NB4 (cell line): ENCODE measurements around the gene LRRC63.

Experiments
- CTCF ChIP-seq: IDR thresholded peaks from one replicate; pipeline ENCODE4 v1.5.1; 2012; ENCODE audit warnings: low read depth, low read length
- MAX ChIP-seq: IDR thresholded peaks from 2 replicates; pipeline ENCODE4 v1.6.1; 2011; ENCODE audit warnings: low read depth, low read length
- POLR2A ChIP-seq: IDR thresholded peaks from 2 replicates; pipeline ENCODE4 v1.6.1; 2011; ENCODE audit warnings: mild to moderate bottlenecking; ENCODE audit not compliant: insufficient read length; ENCODE audit errors: extremely low read depth

- TF ChIP-seq POLR2A, result no peak
- TF ChIP-seq CTCF, result no peak
- TF ChIP-seq MAX, result no peak
Measured at GRCh38 chr13:46166224-46166584, 45.5 kb upstream of the LRRC63 start.
